Measurements from ENCODE around the gene NEDD4L.

The NEDD4L gene

GRCh38 chr18:58125183-58125582 is 81.2 kb downstream of the NEDD4L start:
- no peak for DNase-seq

GRCh38 chr18:58125756-58126155 is 81.7 kb downstream of the NEDD4L start:
- no peak for DNase-seq

- no peak for DNase-seq
These were observed 84.7 kb downstream of the NEDD4L start for GRCh38 chr18:58128381-58129374.

- DNase-seq, result no peak
These were observed 88.7 kb downstream of the NEDD4L start for GRCh38 chr18:58132595-58133261.

- no peak for DNase-seq
These were observed 91.2 kb downstream of the NEDD4L start for GRCh38 chr18:58135183-58135641.

GRCh38 chr18:58135701-58136331 is 91.8 kb downstream of the NEDD4L start:
- DNase-seq, result peak; percentile 42 to 52

- no peak for DNase-seq
These were observed 92.9 kb downstream of the NEDD4L start for GRCh38 chr18:58136879-58137278.

GRCh38 chr18:58139459-58140386 is 95.7 kb downstream of the NEDD4L start:
- no peak for DNase-seq

- peak; percentile 11 to 18 for DNase-seq
These were observed 96.6 kb downstream of the NEDD4L start for GRCh38 chr18:58140387-58141325.

- no peak for DNase-seq
These were observed 99.4 kb downstream of the NEDD4L start for GRCh38 chr18:58143386-58143785.

GRCh38 chr18:58144106-58144505 is 100.1 kb downstream of the NEDD4L start:
- no peak for DNase-seq

GRCh38 chr18:58144671-58145285 is 100.8 kb downstream of the NEDD4L start:
- no peak for DNase-seq

GRCh38 chr18:58146099-58146498 is 102.1 kb downstream of the NEDD4L start:
- no peak for DNase-seq

GRCh38 chr18:58148954-58149471 is 105.0 kb downstream of the NEDD4L start:
- no peak for DNase-seq

GRCh38 chr18:58150772-58151171 is 106.7 kb downstream of the NEDD4L start:
- no peak for DNase-seq

GRCh38 chr18:58152216-58152615 is 108.2 kb downstream of the NEDD4L start:
- DNase-seq, result no peak

GRCh38 chr18:58152891-58153290 is 108.9 kb downstream of the NEDD4L start:
- DNase-seq, result no peak

GRCh38 chr18:58156516-58156915 is 112.5 kb downstream of the NEDD4L start:
- DNase-seq, result no peak

- DNase-seq, result no peak
These were observed 113.2 kb downstream of the NEDD4L start for GRCh38 chr18:58157237-58157636.

- DNase-seq, result no peak
These were observed 114.0 kb downstream of the NEDD4L start for GRCh38 chr18:58158008-58158407.
